ENCODE measurements around the gene DSG2. TPM values are rescaled to one million over a fixed set of nuclear protein-coding genes. Genes with fewer than 3 reads are reported as not detected.

Gene DSG2
- total and polyA plus RNA-seq, 2 of the 4 experiments (the other 2 are of a cell fraction), result 1.8 to 2.3 TPM

DNA sequence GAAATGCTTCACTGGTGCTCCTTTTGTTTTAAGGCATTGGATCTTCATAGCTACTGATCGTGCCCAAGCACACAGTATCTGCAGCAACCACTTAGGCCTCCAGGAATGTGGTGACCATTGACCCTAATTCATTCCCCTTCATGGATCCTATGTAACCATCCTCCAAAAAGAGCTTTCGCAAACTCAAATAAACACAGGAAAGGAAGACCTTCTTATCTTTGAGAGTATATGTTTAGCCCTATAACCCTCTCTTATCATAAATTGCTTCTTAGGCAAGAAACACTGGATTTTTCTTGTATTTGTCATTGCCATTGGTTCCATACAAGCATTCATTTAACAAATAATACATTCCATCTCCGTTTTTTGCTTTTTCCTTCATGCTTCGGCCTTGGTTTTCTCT, 89.6 kb downstream of the DSG2 start:
- no CpG with 5 or more reads among the region's 4 CpGs for WGBS, 2 experiments (ENCODE audit: extremely low coverage in 2 of 2, insufficient read length in 1 of 2)
- no peaks in the 10 kb centered on the region for H3K79me1 ChIP-seq (ENCODE audit: low read depth in 1 of 2, low read length in 2 of 2)
- DNase-seq, result peak; percentile 1
- no peak overlapping the region for H2BK15ac ChIP-seq (ENCODE audit: low read depth, low read length)
- H2AFZ ChIP-seq (replicated peaks; ENCODE audit: low read length, poor library complexity), result no peak overlapping the region
- no peak overlapping the region for H2AK9ac ChIP-seq (replicated peaks; ENCODE audit: low read depth, low read length, poor library complexity)
- no peak for TF ChIP-seq NFE2L2 (IDR thresholded peaks at IDR 0.05; ENCODE audit: low read depth, low read length)
- no peak for TF ChIP-seq MAZ (IDR thresholded peaks at IDR 0.05; ENCODE audit: borderline replicate concordance, low read depth, low read length)
- no peak for TF ChIP-seq ELK1 (IDR thresholded peaks at IDR 0.05; ENCODE audit: borderline replicate concordance, low read depth, low read length)
- no peak for TF ChIP-seq MXI1 (IDR thresholded peaks at IDR 0.05; ENCODE audit: borderline replicate concordance, low read depth, low read length)
- no peak for TF ChIP-seq SMC3 (IDR thresholded peaks at IDR 0.05; ENCODE audit: low read depth, low read length)
- TF ChIP-seq CEBPB (IDR thresholded peaks at IDR 0.05; ENCODE audit: low read depth, low read length), result no peak
- TF ChIP-seq MAFK (IDR thresholded peaks at IDR 0.05; ENCODE audit: low read depth, low read length), result no peak
- no peak for TF ChIP-seq RAD21 (IDR thresholded peaks at IDR 0.05; ENCODE audit: low read length)
- TF ChIP-seq RFX5 (IDR thresholded peaks at IDR 0.05; ENCODE audit: low read depth, low read length), result no peak
- H2AK5ac ChIP-seq (ENCODE audit: low read depth, low read length), result no peak overlapping the region
- H3K4me1 ChIP-seq (ENCODE audit: control insufficient read depth, insufficient read depth, low read length), result no peaks in the 10 kb centered on the region
- no peak overlapping the region for H4K5ac ChIP-seq (ENCODE audit: low read depth, low read length)
- ATAC-seq (ENCODE audit: low read depth), result peak; percentile 66
- no TSS peak for BruUV-seq (replicated peaks)
- H4K20me1 ChIP-seq (ENCODE audit: insufficient read depth, low read length), result no peaks in the 10 kb centered on the region
- no peak overlapping the region for H3K4me2 ChIP-seq (ENCODE audit: low read depth, low read length)
- H2BK5ac ChIP-seq (ENCODE audit: low read depth, low read length, poor library complexity, severe bottlenecking), result no peak overlapping the region
- H3K36me3 ChIP-seq (ENCODE audit: control insufficient read depth, insufficient read depth, low read length), result no peaks in the 10 kb centered on the region
- no peaks in the 10 kb centered on the region for H3K27me3 ChIP-seq (ENCODE audit: control insufficient read depth, insufficient read depth, low read length)
- H3K9ac ChIP-seq (ENCODE audit: low read depth, low read length), result no peak overlapping the region
- H3K9me1 ChIP-seq (ENCODE audit: insufficient read depth, low read length), result no peaks in the 10 kb centered on the region
- ChIA-PET POLR2A (ENCODE audit: unreplicated experiment) (no interaction called here), CTCF (interaction anchor here (1.2 kb wide), 1 partner anchor 32 kb away, joined by 3 read pairs; no protein-coding TSS in a partner anchor)
- in situ Hi-C loops (cut with MboI; ENCODE audit: low sequenced_read_pairs) (no loop called here), dilution Hi-C loops (cut with HindIII; ENCODE audit: low sequenced_read_pairs, unreplicated experiment) (no loop called here), intact Hi-C loops (cut with micrococcal nuclease) (no loop called here)
- H3K9me3 ChIP-seq (ENCODE audit: control insufficient read depth, insufficient read depth, low read length), result no peaks in the 10 kb centered on the region
- no peak overlapping the region for H4K8ac ChIP-seq (ENCODE audit: low read depth in 2 of 2, low read length in 2 of 2)
- no peak overlapping the region for H3K23ac ChIP-seq (ENCODE audit: low read depth, low read length)
- H3K4ac ChIP-seq (ENCODE audit: low read depth, low read length), result no peak overlapping the region
- H2BK120ac ChIP-seq (ENCODE audit: low read depth, low read length), result no peak overlapping the region
- no peak overlapping the region for H3K4me3 ChIP-seq (ENCODE audit: insufficient read depth, low read depth, low read length)
- H3K56ac ChIP-seq (ENCODE audit: extremely low read depth, insufficient read depth, low read length), result no peak overlapping the region
- H2BK20ac ChIP-seq (ENCODE audit: low read depth, low read length), result no peak overlapping the region
- no peak overlapping the region for H4K91ac ChIP-seq (ENCODE audit: insufficient read depth, low read depth, low read length)
- no peak overlapping the region for H3K27ac ChIP-seq (ENCODE audit: insufficient read depth, low read length)
- no peak overlapping the region for H3K18ac ChIP-seq (ENCODE audit: low read depth, low read length)
- no peak overlapping the region for H3K14ac ChIP-seq (replicated peaks; ENCODE audit: low read depth, low read length)

Data from IMR-90 (cell line).